Activated naive CD8-positive, alpha-beta T cell (primary cell): ENCODE measurements around the gene ZFP69.

ENCODE experiments used
- H3K27ac Mint-ChIP-seq: one replicate; pipeline ENCODE4 v1.8.0; 2021; ENCODE audit warnings: mixed read lengths
- H3K27me3 Mint-ChIP-seq: one replicate; pipeline ENCODE4 v1.8.0; 2021; ENCODE audit warnings: mixed read lengths
- H3K36me3 Mint-ChIP-seq: one replicate; pipeline ENCODE4 v1.8.0; 2021; ENCODE audit warnings: mixed read lengths
- H3K4me1 Mint-ChIP-seq: one replicate; pipeline ENCODE4 v1.8.0; 2021; ENCODE audit warnings: low read depth, mixed read lengths
- H3K4me3 Mint-ChIP-seq: one replicate; pipeline ENCODE4 v1.8.0; 2021; ENCODE audit warnings: mild to moderate bottlenecking, mixed read lengths
- H3K9me3 Mint-ChIP-seq: one replicate; pipeline ENCODE4 v1.8.0; 2021; ENCODE audit warnings: low read depth, mixed read lengths

Gene ZFP69

DNA sequence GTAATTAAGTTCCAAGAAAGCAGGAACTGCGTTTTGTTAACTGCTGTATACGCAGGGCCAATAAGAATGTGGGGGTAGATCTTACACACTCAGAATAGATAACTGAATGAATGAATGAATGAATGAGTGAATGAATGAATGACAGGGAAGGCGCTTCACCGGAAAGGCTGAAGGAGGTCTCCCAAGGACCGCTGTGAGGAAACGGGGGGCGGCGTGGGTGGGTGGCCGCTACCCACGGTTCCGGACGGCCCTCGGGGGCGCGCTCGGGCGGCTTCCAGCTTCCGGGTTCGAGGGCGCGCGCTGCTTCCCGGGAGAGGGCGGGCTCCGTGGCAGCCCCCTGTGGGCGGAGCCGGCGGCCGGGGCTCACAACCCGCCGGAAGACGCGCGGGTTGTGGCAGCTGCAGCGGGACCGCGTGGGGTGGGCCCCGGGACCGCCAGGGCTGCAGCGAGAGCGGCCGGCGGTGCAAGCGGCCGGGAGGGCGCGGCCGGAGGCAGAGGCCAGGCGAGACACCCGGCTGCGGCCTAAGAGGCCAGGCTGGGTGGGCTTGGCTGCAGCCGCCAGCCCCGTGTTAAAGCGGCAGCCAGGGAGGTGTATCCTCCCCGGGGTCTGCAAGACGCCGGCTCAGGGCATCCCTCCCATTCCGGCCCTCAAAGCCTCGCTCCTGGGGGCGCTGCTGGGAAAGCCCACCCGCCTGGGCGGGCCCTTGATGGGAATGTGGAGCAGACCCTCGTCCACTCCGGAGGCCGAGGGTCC is at the start of gene ZFP69:
Gene ZFP69, plus strand, starts transcription at position 367 of the 754 bp plus-strand sequence. CDS start 2,072 bp downstream, outside the sequence.
- Mint-ChIP-seq H3K9me3 (peaks cover 25% of the 10 kb centered on the region), H3K36me3 (peaks cover 23% of the 10 kb centered on the region), H3K27me3 (no peaks in the 10 kb centered on the region), H3K4me3 (peak within 1 kb of the TSS; percentile 91), H3K4me1 (peaks cover 27% of the 10 kb centered on the region), H3K27ac (peak within 1 kb of the TSS; percentile 83)

DNA sequence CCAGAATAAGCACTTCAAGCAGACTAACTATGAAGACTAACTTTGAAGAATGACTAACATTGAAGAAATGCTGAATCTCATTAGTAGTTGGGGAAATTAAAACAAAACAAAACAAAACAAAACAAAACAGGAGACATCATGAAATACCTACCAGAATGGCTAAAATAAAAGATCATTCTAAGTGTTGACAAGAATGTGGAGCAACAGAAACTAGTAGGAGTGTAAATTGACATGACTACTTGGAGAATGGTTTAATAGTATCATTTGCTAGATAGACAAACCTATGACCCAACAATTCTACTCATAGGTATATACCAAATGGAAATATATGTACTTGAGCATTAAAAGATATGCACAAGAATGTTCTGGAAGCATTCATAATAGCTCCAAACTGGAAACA is 45.7 kb upstream of the ZFP69 start:
- Mint-ChIP-seq H3K27ac (no peak overlapping the region), H3K4me3 (no peak overlapping the region), H3K27me3 (no peaks in the 10 kb centered on the region)

DNA sequence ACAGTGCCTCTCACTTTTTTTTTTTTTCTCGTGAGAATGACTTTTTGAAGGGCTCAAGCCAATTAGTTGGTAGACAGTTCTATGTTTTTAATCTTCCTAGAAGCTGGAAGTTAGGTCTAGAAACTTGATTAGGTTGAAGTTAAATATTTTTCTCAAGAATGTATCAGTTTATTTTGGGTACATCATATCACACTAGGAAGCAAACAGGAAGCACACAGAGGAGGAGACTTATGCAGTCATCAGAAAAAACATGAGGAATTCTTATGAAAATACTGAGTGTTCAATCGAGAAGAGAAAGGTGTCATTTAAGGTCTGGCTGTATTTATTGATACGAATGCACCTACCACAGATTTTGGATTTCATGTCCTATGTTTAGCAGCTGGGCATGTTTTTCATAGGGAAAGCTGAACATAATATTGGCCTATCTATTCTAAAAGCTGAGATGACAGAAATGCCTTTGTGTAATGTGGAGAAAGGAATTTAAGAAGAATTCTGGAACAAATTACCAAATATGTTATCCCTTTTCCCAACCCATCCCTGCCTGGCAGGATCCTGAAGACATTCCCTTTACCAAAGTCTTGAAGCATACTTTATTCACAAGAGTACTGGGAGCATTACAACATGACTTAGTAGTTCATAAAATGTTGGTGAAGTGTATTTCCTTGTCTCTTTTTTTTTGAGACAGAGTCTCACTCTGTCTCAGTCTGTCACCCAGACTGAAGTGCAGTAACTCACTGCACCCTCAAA is 44.3 kb upstream of the ZFP69 start:
- H3K27ac Mint-ChIP-seq = no peak overlapping the region
- no peaks in the 10 kb centered on the region for H3K27me3 Mint-ChIP-seq

More for the DNA sequence above, 45.7 kb upstream of the ZFP69 start:
- H3K36me3 Mint-ChIP-seq = no peaks in the 10 kb centered on the region
- H3K4me1 Mint-ChIP-seq = no peaks in the 10 kb centered on the region
- peaks cover 6% of the 10 kb centered on the region for H3K9me3 Mint-ChIP-seq

DNA sequence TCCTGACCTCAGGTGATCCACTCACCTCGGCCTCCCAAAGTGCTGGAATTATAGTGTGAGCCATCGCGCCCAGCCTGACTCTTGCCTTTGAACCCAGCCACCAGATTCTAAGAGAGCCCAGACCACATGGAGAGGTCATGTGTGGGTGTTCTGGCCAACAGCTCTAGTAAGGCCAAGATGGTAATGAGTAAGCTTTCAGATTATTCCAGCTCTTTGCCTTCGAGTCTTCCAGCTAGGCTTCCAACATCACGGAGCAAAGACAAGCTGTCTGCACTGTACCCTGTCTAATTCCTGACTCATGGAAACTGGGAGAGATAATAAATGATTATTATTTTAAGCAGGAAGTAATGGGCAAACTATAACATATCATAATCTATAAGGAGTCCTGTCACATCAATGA is 41.6 kb upstream of the ZFP69 start:
- H3K27ac Mint-ChIP-seq = no peak overlapping the region
- peaks cover 5% of the 10 kb centered on the region for H3K4me1 Mint-ChIP-seq
- H3K36me3 Mint-ChIP-seq = no peaks in the 10 kb centered on the region
- no peak overlapping the region for H3K4me3 Mint-ChIP-seq
- peaks cover 6% of the 10 kb centered on the region for H3K9me3 Mint-ChIP-seq
- no peaks in the 10 kb centered on the region for H3K27me3 Mint-ChIP-seq

More for the DNA sequence above, 44.3 kb upstream of the ZFP69 start:
- H3K9me3 Mint-ChIP-seq = peaks cover 6% of the 10 kb centered on the region
- H3K4me3 Mint-ChIP-seq = no peak overlapping the region
- no peaks in the 10 kb centered on the region for H3K4me1 Mint-ChIP-seq
- no peaks in the 10 kb centered on the region for H3K36me3 Mint-ChIP-seq

DNA sequence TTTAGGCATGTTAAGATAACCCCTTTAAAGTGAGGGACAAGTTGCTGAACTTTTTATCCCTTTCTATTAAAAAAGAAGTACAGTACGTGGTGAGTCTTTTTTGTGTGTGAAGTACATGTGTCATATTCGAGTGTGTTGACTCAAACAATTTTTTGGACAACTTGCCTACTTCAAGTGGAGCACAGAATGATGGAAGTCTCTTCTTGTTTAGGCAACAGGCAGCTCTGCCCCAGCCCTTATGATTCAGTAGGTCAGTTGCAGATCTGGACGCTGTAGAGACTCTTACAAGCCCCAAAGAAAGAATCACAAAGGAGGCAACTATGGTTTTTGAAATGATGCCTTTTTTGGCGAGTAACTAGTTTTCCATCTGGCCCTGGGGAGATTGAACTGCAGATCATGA is 41.2 kb upstream of the ZFP69 start:
- H3K27me3 Mint-ChIP-seq = no peaks in the 10 kb centered on the region
- no peaks in the 10 kb centered on the region for H3K36me3 Mint-ChIP-seq
- peaks cover 5% of the 10 kb centered on the region for H3K4me1 Mint-ChIP-seq
- H3K27ac Mint-ChIP-seq = no peak overlapping the region
- peaks cover 6% of the 10 kb centered on the region for H3K9me3 Mint-ChIP-seq
- H3K4me3 Mint-ChIP-seq = no peak overlapping the region

DNA sequence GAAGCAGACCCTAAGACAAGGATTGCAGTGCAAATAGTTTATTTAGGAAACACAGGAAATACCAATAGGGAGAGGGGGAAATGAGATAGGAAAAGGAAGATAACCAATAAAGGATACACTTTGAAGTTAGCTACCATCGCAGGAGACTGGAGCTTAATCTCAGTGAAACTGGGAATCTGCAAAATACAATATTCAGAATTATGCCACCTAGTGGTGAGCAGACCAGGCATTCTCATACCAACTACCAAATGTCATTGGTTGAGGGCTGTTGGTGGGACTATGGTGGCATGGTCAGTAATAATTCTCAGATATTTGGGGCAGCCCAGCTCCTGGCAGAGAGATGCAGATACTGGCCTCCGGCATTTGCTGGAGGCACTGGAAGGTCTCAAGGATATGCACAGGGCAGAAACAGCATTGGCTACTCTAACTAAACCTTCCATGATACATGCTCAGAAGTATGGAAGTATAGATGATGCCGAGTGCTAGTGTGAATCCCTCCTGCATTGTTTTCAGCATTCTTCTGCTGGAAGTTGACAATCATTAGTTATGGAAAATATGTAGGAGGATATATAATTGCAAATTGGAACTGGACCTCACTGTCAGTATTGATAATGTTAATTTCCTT is 38.6 kb upstream of the ZFP69 start:
- H3K4me1 Mint-ChIP-seq = peaks cover 5% of the 10 kb centered on the region
- no peaks in the 10 kb centered on the region for H3K36me3 Mint-ChIP-seq
- no peak overlapping the region for H3K4me3 Mint-ChIP-seq
- H3K9me3 Mint-ChIP-seq = no peaks in the 10 kb centered on the region
- no peaks in the 10 kb centered on the region for H3K27me3 Mint-ChIP-seq
- H3K27ac Mint-ChIP-seq = no peak overlapping the region

DNA sequence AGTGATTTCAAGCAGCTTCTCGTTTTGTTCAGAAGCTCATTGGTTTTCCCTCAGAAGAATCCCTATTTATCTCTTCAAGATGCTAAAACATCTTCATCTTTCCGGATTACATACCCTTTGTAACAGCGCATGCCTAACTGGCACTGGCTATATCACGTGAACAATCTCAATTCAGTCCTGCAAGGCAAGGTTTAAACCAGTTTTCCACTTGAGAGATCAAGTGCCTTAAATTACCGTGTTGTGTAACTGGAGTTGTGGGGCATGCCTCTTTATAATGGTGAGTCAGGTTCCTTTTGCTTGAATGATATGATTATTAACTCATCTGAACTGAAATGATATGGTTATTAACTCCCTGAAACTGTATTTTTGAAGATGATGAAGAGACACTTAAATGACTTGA is 37.8 kb upstream of the ZFP69 start:
- no peak overlapping the region for H3K4me3 Mint-ChIP-seq
- H3K4me1 Mint-ChIP-seq = peaks cover 5% of the 10 kb centered on the region
- no peak overlapping the region for H3K27ac Mint-ChIP-seq
- H3K9me3 Mint-ChIP-seq = no peaks in the 10 kb centered on the region
- H3K27me3 Mint-ChIP-seq = no peaks in the 10 kb centered on the region
- H3K36me3 Mint-ChIP-seq = peaks cover 3% of the 10 kb centered on the region

DNA sequence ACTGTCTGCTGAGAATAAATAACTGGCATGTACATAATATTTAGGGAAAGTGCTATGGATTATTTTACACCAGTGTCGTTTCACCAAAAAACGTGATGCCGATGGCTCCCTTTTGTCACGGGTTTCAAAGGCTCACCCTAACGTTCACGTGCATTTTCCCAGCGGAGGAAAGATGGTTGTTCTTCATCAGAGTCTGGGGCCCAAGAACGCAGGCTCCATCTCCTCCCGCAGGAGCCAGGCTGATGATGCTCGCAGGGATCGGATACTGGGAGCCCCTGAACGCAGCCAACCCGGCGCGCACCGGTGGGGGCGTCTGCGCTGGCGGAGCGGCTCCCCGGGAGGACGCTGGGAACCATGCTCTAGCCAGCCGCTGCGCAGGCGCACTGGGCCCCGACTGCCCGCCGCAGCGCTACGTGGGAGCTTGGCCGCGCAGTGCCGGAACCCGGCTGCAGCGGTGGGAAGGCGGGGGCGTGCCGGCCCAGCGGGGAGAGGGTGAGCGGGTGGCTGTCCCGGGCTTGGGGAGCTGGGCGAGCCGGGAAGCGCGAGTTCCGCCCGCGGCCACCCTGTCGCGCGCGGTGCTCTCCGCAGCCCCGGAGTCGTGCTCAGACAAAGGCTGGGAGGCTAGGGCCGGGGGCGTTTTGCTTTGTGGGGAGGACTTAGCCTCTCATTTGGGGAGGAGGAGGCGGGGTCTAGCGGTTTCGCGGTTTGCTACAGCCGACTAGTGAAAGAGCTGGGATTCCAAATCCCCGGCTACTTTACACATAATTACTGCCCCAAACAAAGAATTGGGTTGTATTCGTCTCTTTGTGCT is 27.2 kb upstream of the ZFP69 start, which contains the start of gene ZFP69B:
Gene ZFP69B, plus strand, starts transcription at position 793 of the 811 bp plus-strand sequence. CDS start 486 bp downstream, outside the sequence.
- peak within 1 kb of the TSS; percentile 89 for H3K4me3 Mint-ChIP-seq
- H3K9me3 Mint-ChIP-seq = peaks cover 18% of the 10 kb centered on the region
- H3K27me3 Mint-ChIP-seq = no peaks in the 10 kb centered on the region
- peaks cover 32% of the 10 kb centered on the region for H3K4me1 Mint-ChIP-seq
- peaks cover 34% of the 10 kb centered on the region for H3K36me3 Mint-ChIP-seq
- H3K27ac Mint-ChIP-seq = peak within 1 kb of the TSS; percentile 98

DNA sequence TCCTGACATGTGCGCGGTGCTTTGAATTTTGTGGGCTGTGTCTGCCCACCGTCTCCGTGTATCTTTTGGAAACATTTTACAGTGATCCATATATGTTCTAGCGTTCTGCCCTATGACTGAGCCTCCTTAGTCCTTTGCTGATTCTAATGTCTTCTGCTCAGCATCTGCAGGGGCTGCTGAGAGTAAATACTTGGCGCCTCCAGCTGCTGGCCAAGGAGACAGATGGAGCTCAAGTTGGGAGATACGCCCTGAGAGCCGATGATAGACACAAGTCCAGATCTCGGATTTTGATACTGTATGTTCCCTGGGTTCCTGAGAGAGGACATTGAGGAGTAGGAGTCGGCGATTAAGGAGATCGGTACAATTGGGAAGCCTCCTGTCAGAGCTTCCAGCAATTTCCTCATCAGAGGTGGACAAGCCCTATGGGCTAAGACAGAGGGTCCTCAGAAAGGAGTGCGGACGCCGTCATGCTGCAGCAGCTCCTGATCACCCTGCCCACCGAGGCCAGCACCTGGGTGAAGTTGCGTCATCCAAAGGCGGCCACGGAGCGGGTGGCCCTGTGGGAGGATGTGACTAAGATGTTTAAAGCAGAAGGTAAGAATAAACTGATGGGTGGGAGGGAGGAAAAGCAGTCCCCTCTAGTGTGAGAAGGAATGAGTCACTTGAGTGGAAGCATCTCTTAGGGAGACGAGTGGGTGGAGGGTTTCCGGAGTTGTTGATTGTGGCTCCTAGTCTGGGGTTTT is 26.4 kb upstream of the ZFP69 start:
- no peaks in the 10 kb centered on the region for H3K27me3 Mint-ChIP-seq
- H3K9me3 Mint-ChIP-seq = peaks cover 20% of the 10 kb centered on the region
- peak overlapping the region; percentile 89 for H3K4me3 Mint-ChIP-seq
- peaks cover 37% of the 10 kb centered on the region for H3K36me3 Mint-ChIP-seq
- peak overlapping the region; percentile 98 for H3K27ac Mint-ChIP-seq
- H3K4me1 Mint-ChIP-seq = peaks cover 34% of the 10 kb centered on the region

DNA sequence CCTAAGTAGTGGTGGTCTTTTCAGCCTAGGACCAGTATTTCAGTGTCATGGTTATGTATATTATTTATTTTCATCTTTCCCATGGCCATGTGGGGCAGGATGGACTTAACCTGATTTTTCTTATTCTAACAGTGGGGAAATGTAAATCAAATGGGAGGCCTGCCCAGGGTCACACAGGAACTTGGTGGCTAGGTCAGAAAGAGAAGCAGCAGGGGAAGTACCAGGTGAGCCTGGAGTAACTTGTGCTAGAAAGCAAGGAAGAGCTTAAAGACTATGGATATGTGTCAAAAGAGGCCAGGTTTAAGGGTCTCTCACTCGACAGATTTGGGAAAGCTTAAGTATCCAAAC is 25.9 kb upstream of the ZFP69 start:
- H3K9me3 Mint-ChIP-seq = peaks cover 17% of the 10 kb centered on the region

DNA sequence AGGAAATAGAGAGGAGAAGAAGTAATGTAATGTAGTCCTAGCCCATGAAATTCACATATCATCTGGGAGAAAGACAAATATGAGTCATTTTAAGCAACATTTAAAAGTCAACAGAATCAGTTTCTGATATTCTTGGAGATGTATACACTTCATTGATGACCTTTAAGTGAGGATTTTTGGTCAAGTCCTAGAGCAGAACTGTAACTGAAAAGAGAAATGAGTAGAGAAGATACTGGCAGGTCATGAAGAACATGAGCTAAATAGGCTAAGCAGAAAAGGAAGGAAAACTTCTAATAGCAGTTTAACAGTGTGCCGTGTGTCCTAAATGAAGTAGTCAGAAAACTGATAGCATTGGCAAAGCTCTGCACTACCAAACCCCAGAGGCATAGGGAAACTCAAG is 22.2 kb upstream of the ZFP69 start:
- H3K36me3 Mint-ChIP-seq = peaks cover 68% of the 10 kb centered on the region
- no peaks in the 10 kb centered on the region for H3K27me3 Mint-ChIP-seq
- H3K4me3 Mint-ChIP-seq = no peak overlapping the region
- peaks cover 25% of the 10 kb centered on the region for H3K4me1 Mint-ChIP-seq
- H3K27ac Mint-ChIP-seq = no peak overlapping the region
- peaks cover 48% of the 10 kb centered on the region for H3K9me3 Mint-ChIP-seq

More for the DNA sequence above, 25.9 kb upstream of the ZFP69 start:
- H3K36me3 Mint-ChIP-seq = peaks cover 37% of the 10 kb centered on the region
- H3K4me3 Mint-ChIP-seq = peak overlapping the region; percentile 89
- H3K4me1 Mint-ChIP-seq = peaks cover 34% of the 10 kb centered on the region
- H3K27ac Mint-ChIP-seq = peak overlapping the region; percentile 98
- H3K27me3 Mint-ChIP-seq = no peaks in the 10 kb centered on the region

DNA sequence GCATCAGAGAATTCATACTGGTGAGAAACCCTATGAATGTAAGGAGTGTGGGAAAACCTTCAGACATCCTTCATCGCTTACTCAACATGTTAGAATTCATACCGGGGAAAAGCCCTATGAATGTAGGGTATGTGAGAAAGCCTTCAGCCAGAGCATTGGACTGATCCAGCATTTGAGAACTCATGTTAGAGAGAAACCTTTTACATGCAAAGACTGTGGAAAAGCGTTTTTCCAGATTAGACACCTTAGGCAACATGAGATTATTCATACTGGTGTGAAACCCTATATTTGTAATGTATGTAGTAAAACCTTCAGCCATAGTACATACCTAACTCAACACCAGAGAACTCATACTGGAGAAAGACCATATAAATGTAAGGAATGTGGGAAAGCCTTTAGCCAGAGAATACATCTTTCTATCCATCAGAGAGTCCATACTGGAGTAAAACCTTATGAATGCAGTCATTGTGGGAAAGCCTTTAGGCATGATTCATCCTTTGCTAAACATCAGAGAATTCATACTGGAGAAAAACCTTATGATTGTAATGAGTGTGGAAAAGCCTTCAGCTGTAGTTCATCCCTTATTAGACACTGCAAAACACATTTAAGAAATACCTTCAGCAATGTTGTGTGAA is 14.0 kb upstream of the ZFP69 start:
- Mint-ChIP-seq H3K9me3 (peaks cover 48% of the 10 kb centered on the region), H3K4me1 (no peaks in the 10 kb centered on the region), H3K27me3 (no peaks in the 10 kb centered on the region), H3K36me3 (peaks cover 64% of the 10 kb centered on the region), H3K4me3 (no peak overlapping the region), H3K27ac (no peak overlapping the region)

DNA sequence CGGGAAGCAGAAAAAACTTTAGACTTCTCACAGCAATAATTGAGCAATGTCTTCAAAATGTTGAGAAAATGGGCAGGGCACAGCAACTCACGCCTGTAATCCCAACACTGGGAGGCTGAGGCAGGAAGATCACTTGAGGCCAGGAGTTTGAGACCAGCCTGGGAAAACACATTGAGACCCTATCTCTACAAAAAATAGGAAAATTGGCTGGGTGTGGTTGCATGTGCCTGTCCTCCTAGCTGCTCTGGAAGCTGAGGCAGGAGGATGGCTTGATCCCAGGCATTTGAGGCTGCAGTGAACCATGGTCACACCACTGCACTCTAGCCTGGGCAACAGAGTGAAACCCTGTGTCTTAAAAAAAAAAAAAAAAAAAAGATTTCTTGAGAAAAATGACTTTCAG is 7.8 kb upstream of the ZFP69 start:
- peaks cover 41% of the 10 kb centered on the region for H3K36me3 Mint-ChIP-seq
- H3K9me3 Mint-ChIP-seq = peaks cover 43% of the 10 kb centered on the region
- no peaks in the 10 kb centered on the region for H3K27me3 Mint-ChIP-seq

More for the DNA sequence above, 7.8 kb upstream of the ZFP69 start:
- Mint-ChIP-seq H3K4me3 (no peak overlapping the region), H3K27ac (no peak overlapping the region), H3K4me1 (no peaks in the 10 kb centered on the region)
